ENCODE data around the gene TBC1D20.
"Not testable (repeated sequence)": the region's sequence is repeated elsewhere in the genome, so short reads cannot be mapped to it uniquely, and the experiment has no call there.

Gene TBC1D20

DNA sequence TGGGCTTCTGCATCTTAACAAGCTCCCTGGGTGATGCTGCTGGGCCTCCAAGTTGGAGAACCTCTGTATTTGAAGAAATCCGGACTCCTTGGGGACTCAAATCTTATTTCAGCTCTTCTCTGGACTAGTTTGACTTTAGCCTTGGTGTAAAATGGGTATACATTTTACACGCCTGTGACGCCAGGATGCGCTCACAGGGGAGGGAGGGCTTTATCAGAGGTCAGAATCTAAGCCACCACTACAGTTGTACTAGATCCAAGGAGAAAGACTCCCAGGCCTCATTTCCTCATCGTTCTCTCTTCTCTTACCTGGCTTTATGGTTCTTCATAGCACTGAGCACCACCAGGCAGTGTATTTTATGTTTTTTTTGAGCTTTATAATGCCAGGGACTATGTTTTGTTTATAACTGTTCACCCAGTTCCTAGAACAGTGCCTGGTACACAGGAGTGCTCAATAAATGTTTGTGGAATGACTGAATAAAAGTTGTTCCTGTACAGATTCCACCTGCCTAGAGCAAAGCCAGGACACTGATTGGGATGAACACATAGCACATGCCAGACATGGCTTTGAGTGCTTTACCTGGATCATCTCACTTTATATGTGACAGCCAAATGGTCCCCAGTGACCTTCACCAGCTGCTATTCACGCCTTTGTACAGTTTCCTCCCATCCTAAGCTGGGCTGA lies 59.3 kb downstream of the TBC1D20 start:
- no peak for DNase-seq (ENCODE audit: low read depth in 4 of 4, low spot score in 1 of 4)

DNA sequence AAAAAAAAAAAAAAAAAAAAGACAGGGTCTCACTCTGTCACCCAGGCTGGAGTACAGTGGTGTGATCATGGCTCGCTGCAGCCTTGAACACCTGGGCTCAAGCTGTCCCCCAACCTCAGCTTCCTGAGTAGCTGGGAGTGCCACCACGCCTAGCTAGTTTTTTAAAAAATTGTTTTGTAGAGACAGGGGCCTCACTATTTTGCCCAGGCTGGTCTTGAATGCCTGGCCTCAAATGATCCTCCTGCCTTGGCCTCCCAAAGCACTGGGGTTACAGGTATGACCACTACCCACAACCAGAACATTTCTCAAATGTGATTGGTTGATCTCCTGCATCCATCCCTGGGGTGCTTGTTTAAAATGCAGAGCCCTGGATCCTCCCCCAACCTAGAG lies 59.8 kb downstream of the TBC1D20 start:
- DNase-seq (ENCODE audit: low read depth in 4 of 4, low spot score in 1 of 4) = no peak

DNA sequence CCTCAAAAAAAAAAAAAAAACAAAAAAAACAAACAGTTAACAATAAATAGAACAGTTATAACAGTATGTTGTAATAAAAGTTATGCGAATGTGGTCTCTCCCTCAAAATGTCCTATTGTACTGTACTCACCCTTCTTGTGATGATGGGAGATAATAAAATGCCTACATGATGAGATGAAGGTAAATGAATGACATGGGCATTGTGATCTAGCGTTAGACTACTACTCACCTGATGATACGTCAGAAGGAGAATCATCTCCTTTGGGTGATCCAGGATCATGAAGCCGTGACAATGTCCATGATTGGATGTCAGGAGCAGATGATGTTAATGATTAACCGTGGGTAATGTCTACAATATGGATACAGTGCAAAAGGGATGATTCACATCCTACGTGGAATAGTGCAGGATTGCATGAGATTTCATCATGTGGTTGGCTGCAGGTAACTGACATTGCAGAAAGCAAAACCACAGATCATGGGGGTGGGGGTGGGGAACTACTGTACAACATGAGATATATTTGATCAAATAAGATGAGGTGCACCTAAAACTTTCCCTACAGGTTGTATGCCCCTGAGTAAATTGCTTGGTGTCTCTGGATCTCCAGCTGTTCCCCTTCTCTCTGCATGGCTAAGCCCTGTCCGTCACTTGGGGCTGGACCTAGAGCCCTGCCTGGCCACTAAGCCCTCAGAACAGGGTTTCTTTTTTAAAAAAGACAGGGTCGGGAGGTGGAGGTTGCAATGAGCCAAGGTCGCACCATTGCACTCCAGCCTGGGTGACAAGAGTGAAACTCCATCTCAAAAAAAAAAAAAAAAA lies 60.4 kb downstream of the TBC1D20 start:
- no peak for DNase-seq (ENCODE audit: low read depth in 4 of 4, low spot score in 1 of 4)

DNA sequence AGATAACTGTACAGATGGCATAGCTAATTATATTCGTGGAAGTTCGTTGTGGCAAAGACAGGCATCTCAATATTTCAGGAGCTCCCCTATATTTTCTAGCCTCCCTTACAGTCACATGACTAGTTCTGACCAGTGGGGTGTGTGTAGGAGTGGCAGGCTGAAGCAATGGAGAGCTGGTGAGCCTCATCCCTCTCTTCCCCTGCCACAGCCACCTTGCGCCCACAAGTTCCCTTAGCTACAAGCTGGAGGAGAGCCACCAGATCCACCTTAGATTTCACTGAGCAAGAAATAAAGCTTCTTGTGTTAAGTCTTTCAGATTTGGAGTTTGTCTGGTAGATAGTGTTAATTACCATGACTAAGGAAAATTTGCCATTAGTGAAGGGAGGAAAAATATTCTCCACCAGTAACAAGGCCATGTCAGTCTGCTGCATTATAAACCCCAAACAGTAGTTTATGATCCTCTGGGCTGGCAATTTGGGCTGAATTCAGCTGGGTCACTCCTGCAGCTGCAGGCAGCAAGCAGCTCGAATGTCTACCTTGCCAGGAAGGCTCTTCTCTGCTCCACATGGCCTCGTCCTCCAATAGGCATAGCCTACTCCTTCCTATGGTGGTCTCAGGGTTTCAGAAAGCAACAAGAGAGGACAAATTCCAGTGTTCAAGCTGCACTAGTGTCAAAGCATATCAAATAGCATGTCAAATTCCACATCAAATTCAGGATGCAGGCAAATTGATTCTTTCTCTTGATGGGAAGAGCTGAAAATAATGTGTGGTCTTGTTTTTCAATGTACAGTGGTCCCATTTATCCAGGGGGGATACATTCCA lies 61.7 kb downstream of the TBC1D20 start:
- DNase-seq (ENCODE audit: low read depth in 4 of 4, low spot score in 1 of 4) = no peak

DNA sequence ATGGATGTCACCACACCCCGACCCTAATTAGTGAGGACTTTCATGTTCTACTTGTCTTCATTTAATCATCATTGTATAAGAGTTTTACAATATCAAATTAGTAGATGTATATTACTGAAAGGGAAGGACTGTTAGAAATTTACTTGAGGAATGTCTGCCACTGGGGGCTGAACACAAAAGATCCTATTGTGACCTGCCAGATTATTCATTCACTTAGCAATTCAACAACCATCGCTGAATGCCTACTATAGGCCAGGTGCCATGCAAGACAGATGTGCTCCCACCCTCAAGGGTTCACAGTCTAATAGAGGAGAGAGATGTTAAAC lies 62.2 kb downstream of the TBC1D20 start:
- no peak for DNase-seq (ENCODE audit: low read depth in 4 of 4, low spot score in 1 of 4)

DNA sequence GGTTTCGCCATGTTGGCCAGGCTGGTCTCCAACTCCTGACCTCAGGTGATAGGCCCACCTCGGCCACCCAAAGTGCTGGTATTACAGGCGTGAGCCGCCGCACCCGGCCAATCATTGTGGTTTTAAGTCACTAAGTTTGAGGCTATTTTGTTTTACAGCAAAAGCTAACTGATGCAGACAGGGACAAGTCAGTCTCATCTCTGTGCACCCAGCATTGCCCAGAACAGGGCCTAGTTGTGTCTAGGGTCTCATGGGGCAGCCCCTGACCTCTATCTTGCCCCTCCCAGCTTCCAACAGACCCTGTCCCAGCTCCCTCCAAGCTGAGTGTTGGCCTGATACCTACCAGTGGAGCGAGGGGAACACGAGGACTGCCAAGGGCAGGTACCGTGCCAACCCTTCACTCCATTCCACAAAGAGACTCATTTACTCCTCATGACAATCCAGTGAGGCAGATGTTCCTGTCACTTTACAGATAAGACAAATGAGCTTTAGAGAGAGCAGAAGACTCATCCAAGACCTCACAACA lies 63.1 kb downstream of the TBC1D20 start:
- no peak for DNase-seq (ENCODE audit: low read depth in 4 of 4, low spot score in 1 of 4)

DNA sequence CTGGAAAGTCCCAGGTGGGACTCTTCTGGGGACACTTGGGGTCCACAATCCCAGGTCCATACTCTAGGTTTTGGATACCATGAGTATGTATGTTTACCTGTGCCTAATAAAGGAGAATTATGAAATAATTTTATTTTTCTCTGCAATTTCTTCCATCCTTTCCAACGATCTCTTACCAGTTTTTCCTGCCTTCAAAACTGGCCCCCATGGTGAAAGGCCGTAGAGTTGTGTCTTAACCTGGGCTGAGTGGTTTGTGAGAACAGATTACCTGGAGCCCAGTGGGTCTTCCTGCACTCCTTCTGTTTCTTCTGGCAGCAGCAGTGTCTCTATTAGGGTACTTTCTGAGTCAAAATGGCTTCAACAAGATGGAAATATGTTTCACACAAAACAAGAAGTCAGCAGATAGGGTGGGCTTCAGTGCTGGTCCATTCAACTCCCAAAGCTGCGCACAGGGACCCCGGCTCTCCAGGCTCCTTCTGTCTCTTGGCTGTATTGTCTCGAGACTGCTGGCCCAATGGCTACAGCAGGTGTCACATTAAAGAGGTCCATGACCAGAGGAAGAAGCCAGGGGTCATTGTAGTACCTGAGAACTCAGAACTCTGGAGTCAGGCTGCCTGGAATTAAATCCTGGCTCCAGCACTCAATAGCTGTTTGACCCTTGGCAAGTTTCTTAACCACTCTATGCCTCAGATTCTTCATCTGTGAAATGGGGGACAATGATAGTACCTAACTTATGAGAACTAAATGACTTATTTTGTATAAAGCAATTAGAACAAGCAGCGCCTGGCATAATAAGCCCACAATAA lies 64.7 kb downstream of the TBC1D20 start:
- DNase-seq (ENCODE audit: low read depth in 4 of 4, low spot score in 1 of 4) = no peak

DNA sequence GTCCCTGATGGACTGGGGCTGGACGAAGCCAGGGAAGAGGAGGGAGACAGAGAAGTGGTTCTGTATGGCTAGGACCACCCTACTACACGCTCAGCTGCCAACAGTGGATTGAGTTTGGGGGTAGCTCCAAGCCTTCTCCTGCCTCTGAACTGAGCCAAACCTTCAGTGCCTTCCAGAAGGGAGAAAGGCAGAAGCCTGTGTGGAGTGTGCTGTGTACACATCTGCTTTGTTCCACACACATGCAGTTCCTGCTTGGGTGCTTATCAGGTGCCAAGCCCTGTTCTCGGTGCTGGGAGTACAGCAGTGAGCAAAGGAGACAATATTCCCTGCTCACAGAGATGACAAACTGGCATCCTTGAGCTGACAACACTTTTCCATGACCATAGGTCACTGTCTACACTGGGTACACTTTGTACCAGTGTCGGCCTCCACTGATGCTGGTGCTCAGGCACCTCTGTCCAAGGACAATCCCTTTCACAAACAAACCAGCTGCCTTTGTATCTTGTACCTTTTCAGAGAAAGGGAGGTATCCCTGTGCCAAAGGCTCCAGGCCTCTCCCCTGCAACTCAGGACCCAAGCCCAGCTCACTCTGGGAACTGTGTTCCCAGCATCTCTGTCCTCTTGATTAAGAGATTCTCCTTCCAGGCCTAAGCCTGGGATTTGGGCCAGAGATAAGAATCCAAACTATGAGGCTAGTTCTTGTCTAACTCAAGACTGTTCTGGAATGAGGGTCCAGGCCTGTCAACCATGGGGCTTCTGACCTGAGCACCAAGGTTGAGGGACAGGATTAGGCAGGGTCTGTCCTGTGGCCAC lies 65.5 kb downstream of the TBC1D20 start:
- no peak for DNase-seq (ENCODE audit: low read depth in 4 of 4, low spot score in 1 of 4)

DNA sequence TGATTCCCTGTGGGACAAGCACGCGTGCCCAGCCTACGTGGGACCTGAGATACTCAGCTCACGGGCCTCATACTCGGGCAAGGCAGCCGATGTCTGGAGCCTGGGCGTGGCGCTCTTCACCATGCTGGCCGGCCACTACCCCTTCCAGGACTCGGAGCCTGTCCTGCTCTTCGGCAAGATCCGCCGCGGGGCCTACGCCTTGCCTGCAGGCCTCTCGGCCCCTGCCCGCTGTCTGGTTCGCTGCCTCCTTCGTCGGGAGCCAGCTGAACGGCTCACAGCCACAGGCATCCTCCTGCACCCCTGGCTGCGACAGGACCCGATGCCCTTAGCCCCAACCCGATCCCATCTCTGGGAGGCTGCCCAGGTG lies 66.1 kb downstream of the TBC1D20 start:
- DNase-seq (ENCODE audit: low read depth in 4 of 4, low spot score in 1 of 4) = no peak

DNA sequence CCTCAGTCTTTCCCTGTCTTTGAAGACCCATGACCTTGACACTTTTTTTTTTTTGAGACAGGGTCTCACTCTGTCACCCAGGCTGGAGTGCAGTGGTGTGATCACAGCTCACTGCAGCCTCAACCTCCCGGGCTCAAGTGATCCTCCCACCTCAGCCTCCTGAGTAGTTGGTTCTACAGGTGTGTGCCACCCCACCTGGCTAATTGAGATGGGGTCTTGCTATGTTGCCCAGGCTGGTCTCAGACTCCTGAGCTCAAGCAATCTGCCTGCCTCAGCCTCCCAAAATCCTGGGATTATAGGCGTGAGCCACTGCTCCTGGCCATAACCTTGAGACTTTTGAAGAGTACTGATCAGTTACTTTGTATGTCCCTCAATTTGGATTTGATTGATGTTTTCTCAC lies 69.0 kb downstream of the TBC1D20 start:
- not testable (repeated sequence) for DNase-seq (ENCODE audit: low read depth in 4 of 4, low spot score in 1 of 4)

DNA sequence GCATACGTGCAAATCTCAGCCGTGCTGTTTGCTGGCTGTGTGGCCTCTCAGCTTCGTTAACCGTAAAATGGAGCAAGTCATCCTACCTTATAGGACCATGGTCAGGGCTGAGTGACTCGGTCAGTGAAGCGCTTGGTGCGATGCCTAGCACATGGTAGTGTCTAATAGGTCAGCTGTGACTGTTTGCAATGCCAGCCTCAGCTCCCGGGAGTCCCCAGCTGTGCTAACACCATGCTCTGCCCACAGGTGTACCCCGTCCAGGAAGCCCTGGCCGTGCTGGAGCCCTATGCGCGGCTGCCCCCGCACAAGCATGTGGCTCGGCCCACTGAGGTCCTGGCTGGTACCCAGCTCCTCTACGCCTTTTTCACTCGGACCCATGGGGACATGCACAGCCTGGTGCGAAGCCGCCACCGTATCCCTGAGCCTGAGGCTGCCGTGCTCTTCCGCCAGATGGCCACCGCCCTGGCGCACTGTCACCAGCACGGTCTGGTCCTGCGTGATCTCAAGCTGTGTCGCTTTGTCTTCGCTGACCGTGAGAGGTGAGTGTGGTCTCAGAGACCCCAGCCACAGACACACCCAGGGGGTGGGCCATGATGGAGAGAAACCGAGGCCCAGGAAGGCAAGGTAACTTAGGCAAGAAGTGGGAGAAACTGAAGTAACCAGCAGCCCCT lies 71.2 kb downstream of the TBC1D20 start:
- DNase-seq (ENCODE audit: low read depth in 4 of 4, low spot score in 1 of 4) = no peak

DNA sequence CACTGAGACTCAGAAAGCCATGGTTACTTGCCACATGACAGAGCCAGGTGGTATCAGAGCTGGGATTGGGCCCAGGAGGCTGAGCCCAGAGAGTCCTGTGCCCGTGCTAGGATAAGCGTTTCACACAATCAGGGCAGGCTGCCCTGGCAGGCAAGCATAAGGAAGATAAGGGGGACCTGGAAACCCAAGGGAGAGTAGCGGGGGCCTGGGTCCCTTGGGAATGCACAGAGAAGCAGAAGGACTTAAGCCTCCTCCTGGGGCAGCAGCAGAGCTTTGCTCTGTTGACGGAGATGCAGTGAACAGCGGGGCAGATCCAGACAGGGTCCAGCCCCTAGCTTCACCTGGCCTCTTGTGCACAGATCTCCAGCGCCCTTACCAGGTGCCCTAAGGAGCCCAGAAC lies 73.1 kb downstream of the TBC1D20 start:
- no peak for DNase-seq (ENCODE audit: low read depth in 4 of 4, low spot score in 1 of 4)

DNA sequence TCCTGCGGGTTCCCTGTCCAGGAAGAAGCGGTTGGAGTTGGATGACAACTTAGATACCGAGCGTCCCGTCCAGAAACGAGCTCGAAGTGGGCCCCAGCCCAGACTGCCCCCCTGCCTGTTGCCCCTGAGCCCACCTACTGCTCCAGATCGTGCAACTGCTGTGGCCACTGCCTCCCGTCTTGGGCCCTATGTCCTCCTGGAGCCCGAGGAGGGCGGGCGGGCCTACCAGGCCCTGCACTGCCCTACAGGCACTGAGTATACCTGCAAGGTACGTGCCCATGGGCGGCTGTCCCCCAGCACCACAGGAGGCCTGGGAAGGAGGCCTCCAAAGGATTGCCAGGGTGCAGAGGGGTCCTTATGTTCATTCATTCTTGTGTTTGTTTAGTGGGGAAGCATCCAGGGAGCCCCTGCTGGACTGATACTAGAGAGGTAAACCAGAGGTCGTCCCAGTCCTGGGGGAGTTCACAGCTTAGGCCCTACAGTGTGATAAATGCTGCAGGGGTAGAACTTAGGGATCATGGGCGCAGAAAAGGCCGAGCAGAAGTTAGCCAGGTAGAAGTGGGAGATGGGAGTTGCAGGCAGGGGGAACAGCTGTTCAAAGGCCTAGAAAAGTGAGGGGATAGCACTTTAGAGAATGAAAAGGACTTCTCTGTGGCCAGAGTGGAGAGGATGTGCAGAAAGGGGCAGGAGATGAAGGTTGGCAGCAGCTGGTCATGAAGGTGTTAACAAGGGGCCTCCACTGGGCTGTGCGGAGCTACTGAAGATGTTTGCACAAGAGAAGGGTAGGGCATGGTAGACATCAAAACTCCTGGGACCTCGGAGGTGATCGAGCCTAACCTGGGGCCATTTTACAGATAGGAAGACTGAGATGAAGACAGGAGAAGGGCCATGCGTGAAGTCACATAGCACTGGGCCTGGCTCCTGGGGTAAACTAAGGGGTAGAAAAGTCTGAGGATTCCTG lies 74.0 kb downstream of the TBC1D20 start:
- DNase-seq (ENCODE audit: low read depth in 4 of 4, low spot score in 1 of 4) = no peak

DNA sequence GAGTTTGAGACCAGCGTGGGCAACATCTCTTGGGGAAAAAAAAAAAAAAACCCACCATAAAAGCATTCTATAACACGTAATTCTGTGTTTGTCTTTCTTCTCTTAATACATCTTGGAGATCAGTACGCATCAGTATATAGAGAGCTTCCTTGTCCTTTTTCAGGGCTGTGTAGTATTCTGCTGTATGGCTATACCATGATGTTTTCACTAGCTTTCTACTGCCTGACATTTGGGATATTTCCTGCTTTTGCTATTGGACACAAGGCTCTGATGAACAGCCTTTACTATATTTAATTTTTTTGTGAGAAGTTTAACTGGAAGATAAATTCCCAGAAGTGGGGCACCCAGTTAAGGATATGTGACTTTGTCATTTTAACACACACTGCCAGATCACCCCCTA lies 74.8 kb downstream of the TBC1D20 start:
- DNase-seq (ENCODE audit: low read depth in 4 of 4, low spot score in 1 of 4) = no peak

DNA sequence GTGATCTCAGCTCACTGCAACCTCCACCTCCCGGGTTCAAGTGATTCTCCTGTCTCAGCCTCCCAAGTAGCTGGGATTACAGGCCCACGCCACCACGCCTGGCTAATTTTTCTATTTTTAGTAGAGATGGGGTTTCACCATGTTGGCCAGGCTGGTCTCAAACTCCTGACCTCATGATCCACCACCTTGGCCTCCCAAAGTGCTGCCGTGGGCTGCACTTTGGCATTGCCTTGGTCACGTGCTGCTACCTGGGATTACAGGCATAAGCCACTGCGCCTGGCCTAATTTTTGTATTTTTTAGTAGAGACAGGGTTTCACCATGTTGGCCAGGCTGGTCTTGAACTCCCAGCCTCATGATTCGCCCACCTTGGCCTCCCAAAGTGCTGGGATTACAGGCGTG lies 75.7 kb downstream of the TBC1D20 start:
- DNase-seq (ENCODE audit: low read depth in 4 of 4, low spot score in 1 of 4) = not testable (repeated sequence)

All from stimulated activated CD4-positive, alpha-beta T cell treated with anti-CD3 and anti-CD28 coated beads, Interleukin-1b, Interleukin-23, amount 100 ng/mL, for 24 hours (primary cell).